Type B pancreatic cell (in vitro differentiated cells): ENCODE measurements around the gene PDCD4. TPM values are rescaled to one million over a fixed set of nuclear protein-coding genes. Genes with fewer than 3 reads are reported as not detected.

ENCODE experiments used
- DNase-seq: peaks from one replicate; pipeline ENCODE4 v3.0.0; 2021; ENCODE audit warnings: mixed read lengths; ENCODE audit not compliant: unreplicated experiment; ENCODE audit errors: extremely low spot score
- H3K27ac Mint-ChIP-seq: 2 replicates; pipeline ENCODE4 v1.8.0; 2021; ENCODE audit warnings: mild to moderate bottlenecking, mixed read lengths
- H3K27me3 Mint-ChIP-seq: 2 replicates; pipeline ENCODE4 v1.8.0; 2021; ENCODE audit warnings: mixed read lengths
- H3K36me3 Mint-ChIP-seq: 2 replicates; pipeline ENCODE4 v1.8.0; 2021; ENCODE audit warnings: mixed read lengths
- H3K4me1 Mint-ChIP-seq: one replicate; pipeline ENCODE4 v1.8.0; 2021; ENCODE audit warnings: mixed read lengths; ENCODE audit not compliant: unreplicated experiment
- H3K4me3 Mint-ChIP-seq: 2 replicates; pipeline ENCODE4 v1.8.0; 2021; ENCODE audit warnings: mild to moderate bottlenecking, mixed read lengths
- H3K9me3 Mint-ChIP-seq: 2 replicates; pipeline ENCODE4 v1.8.0; 2021; ENCODE audit warnings: mixed read lengths
- total RNA-seq: library from RNA; stranded (reverse); gene quantifications from 2 replicates; pipeline ENCODE4 v1.2.1, GENCODE V29; 2021; ENCODE audit warnings: low replicate concordance
- TF ChIP-seq, protein P1 (sequence below): fragments of 200-600 bp; sonication (generic); conservative IDR thresholded peaks from 2 replicates; pipeline ENCODE4 v1.5.0; 2021; ENCODE audit warnings: antibody characterized with exemption, mild to moderate bottlenecking

The PDCD4 gene
- total RNA-seq, 1 donor from 2014 or later, result 122 TPM

DNA sequence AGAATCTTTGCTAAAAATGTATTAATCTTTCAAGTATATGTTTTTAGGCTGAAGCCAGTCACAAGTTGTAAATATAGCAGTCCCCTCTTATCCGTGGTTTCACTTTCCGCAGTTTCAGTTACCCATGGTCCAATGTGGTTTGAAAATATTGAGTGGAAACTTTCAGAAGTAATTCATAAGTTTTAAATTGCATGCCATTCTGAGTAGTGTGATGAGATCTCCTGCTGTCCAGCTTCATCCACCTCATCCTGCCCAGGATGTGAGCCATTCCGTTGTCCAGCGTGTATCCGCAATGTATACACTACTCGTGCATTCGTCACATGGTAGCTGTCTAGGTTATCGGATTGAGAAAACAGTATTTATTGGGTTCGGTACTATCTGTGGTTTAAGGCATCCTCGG is 12.2 kb downstream of the PDCD4 start:
- no peak overlapping the region for H3K27ac Mint-ChIP-seq
- H3K4me3 Mint-ChIP-seq, result no peak overlapping the region
- no peaks in the 10 kb centered on the region for H3K4me1 Mint-ChIP-seq
- no peaks in the 10 kb centered on the region for H3K9me3 Mint-ChIP-seq
- H3K27me3 Mint-ChIP-seq, result no peaks in the 10 kb centered on the region
- H3K36me3 Mint-ChIP-seq, result peaks cover 29% of the 10 kb centered on the region
- no peak for DNase-seq
- TF ChIP-seq, protein P1, sequence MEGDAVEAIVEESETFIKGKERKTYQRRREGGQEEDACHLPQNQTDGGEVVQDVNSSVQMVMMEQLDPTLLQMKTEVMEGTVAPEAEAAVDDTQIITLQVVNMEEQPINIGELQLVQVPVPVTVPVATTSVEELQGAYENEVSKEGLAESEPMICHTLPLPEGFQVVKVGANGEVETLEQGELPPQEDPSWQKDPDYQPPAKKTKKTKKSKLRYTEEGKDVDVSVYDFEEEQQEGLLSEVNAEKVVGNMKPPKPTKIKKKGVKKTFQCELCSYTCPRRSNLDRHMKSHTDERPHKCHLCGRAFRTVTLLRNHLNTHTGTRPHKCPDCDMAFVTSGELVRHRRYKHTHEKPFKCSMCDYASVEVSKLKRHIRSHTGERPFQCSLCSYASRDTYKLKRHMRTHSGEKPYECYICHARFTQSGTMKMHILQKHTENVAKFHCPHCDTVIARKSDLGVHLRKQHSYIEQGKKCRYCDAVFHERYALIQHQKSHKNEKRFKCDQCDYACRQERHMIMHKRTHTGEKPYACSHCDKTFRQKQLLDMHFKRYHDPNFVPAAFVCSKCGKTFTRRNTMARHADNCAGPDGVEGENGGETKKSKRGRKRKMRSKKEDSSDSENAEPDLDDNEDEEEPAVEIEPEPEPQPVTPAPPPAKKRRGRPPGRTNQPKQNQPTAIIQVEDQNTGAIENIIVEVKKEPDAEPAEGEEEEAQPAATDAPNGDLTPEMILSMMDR, result no peak

DNA sequence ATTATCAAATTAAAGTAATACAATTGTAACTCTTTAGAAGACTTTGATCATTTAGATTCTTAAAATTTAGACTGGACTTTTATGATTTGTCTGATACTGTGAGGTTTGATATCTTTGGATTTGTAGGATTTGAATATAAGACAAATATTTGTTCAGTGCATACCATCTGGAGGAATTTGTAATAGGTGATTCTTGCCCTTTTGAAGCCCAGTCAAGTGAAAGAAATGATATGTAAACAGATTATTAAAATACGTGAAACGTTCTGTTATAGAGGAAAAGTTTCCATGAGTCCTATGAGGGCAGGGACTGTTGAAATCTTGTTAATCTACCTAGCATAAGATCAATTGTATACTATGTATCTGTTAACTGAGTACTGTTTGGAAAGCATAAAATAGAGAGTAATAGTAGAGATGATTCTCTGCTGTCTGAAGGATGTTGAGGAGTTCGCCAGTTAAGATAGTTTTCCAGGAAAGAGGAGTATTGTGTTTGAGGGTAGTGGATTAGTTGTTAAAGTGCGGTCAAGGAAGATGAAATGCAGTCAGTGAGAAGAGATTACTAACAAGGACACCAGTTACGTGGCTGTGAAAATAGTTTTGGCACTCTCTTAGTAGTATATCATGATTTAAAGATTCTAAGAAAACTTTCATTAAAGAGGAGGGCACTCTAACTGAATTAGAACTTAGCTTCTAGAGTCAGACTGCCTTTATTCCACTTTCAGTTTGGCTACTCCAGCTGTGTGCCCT is 14.4 kb downstream of the PDCD4 start:
- no peaks in the 10 kb centered on the region for H3K27me3 Mint-ChIP-seq
- no peak overlapping the region for H3K4me3 Mint-ChIP-seq
- peaks cover 26% of the 10 kb centered on the region for H3K36me3 Mint-ChIP-seq
- no peaks in the 10 kb centered on the region for H3K4me1 Mint-ChIP-seq
- no peaks in the 10 kb centered on the region for H3K9me3 Mint-ChIP-seq
- TF ChIP-seq, protein P1, result no peak
- no peak overlapping the region for H3K27ac Mint-ChIP-seq
- DNase-seq, result no peak

GRCh38 chr10:110887560-110887959 is 15.8 kb downstream of the PDCD4 start:
- no peak overlapping the region for H3K4me3 Mint-ChIP-seq
- no peak for DNase-seq
- H3K4me1 Mint-ChIP-seq, result no peaks in the 10 kb centered on the region
- no peaks in the 10 kb centered on the region for H3K9me3 Mint-ChIP-seq
- TF ChIP-seq, protein P1, result no peak
- H3K27me3 Mint-ChIP-seq, result no peaks in the 10 kb centered on the region
- peaks cover 23% of the 10 kb centered on the region for H3K36me3 Mint-ChIP-seq
- H3K27ac Mint-ChIP-seq, result no peak overlapping the region

DNA sequence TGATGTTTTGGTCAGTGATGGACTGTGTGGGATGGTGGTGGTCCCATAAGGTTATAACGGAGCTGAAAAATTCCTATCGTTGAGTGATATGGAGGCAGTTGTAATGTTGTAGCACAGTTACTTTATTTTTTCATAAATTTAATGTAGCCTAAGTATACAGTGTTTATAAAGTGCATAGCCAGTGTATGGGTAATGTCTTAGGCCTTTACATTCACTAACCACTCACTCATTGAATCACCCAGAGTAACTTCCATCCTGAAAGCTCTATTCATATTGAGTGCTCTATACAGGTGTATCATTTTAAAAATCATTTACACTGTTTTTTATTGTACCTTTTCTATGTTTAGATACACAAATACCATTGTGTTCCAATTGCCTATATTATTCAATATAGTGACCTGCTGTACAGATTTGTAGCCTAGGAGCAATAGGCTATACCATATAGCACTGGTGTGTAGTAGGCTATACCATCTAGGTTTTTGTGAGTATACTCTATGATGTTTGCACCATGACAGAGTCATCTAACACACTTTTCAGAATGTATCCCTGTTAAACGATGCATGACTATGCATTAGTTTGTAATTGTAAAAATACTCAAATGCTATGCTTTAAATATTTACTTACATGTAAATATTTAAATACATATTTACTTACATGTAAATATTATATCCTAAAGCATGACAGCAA is 21.0 kb downstream of the PDCD4 start:
- Mint-ChIP-seq H3K27me3 (no peaks in the 10 kb centered on the region), H3K4me3 (no peak overlapping the region), H3K36me3 (peaks cover 25% of the 10 kb centered on the region), H3K27ac (no peak overlapping the region), H3K9me3 (no peaks in the 10 kb centered on the region), H3K4me1 (peaks cover 9% of the 10 kb centered on the region)
- no peak for DNase-seq
- TF ChIP-seq, protein P1, result no peak

DNA sequence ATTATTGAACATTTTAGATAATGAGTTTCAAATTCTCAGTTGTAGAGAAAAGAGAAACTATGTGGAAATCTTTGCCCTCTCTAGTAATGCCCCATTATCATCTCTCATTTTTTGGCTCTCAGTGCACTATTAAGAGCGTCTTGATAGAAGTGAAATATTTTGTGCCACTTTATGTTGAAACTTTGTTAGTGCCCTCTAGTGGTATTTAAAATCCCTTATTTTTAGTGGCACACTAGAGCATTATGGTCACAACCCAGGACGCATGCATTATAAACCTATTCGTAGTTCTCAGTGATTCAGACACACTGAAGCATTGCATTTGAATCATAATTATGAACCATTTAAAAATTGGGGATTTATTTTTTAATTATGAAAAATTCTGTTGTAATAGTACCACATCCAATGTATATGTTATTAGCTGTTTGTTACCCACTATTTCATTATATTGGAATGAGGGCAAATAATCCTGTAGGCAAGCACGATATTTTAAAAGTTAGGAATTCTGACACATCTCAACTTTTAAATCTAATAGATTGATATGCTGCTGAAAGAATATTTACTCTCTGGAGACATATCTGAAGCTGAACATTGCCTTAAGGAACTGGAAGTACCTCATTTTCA is 21.9 kb downstream of the PDCD4 start:
- no peak overlapping the region for H3K4me3 Mint-ChIP-seq
- TF ChIP-seq, protein P1, result peak; percentile 82
- DNase-seq, result no peak
- H3K27me3 Mint-ChIP-seq, result no peaks in the 10 kb centered on the region
- H3K4me1 Mint-ChIP-seq, result peaks cover 9% of the 10 kb centered on the region
- no peaks in the 10 kb centered on the region for H3K9me3 Mint-ChIP-seq
- no peak overlapping the region for H3K27ac Mint-ChIP-seq
- H3K36me3 Mint-ChIP-seq, result peaks cover 29% of the 10 kb centered on the region
